Activated B cell treated with CpG ODN at 0.5 μM for 24 hours (primary cell): Measurements from ENCODE around the gene INO80D. TPM values are rescaled to one million over a fixed set of nuclear protein-coding genes. Genes with fewer than 3 reads are reported as not detected.

Source experiments
- ATAC-seq: fragments of 200-7000 bp; cut with Tn5 transposase; one replicate; pipeline ENCODE4 v1.10.0; 2021; ENCODE audit warnings: low read depth, mild to moderate bottlenecking, moderate library complexity
- CTCF ChIA-PET: fragments of 350-600 bp; sonication (Branson Sonifier 250); formaldehyde crosslinking; loops from one replicate; lab custom pipeline; 2021; ENCODE audit warnings: antibody characterized with exemption; lab: Charles Lee
- POLR2A ChIA-PET: fragments of 350-600 bp; sonication (Branson Sonifier 250); formaldehyde crosslinking; loops from one replicate; lab custom pipeline; 2021; ENCODE audit warnings: antibody characterized with exemption; lab: Charles Lee
- DNase-seq: peaks from one replicate; pipeline ENCODE4 v3.0.0; 2022
- H3K27ac Mint-ChIP-seq: one replicate; pipeline ENCODE4 v1.8.0; 2020; ENCODE audit warnings: mixed read lengths
- H3K27me3 Mint-ChIP-seq: one replicate; pipeline ENCODE4 v1.8.0; 2021; ENCODE audit warnings: mixed read lengths
- H3K36me3 Mint-ChIP-seq: one replicate; pipeline ENCODE4 v1.8.0; 2021; ENCODE audit warnings: low read depth, mixed read lengths
- H3K4me1 Mint-ChIP-seq: one replicate; pipeline ENCODE4 v1.8.0; 2021; ENCODE audit warnings: mixed read lengths
- H3K4me3 Mint-ChIP-seq: one replicate; pipeline ENCODE4 v1.8.0; 2020; ENCODE audit warnings: mild to moderate bottlenecking, mixed read lengths
- H3K9me3 Mint-ChIP-seq: one replicate; pipeline ENCODE4 v1.8.0; 2020; ENCODE audit warnings: mixed read lengths
- CTCF ChIP-seq: fragments of 200-600 bp; IDR thresholded peaks from one replicate; pipeline ENCODE4 v1.8.0; 2022; ENCODE audit warnings: antibody characterized with exemption, mild to moderate bottlenecking
- intact Hi-C: fragments of 100-400 bp; cut with micrococcal nuclease; formaldehyde crosslinking; loops from one replicate; pipeline ENCODE4 v1.15.1; 2024
- total RNA-seq: library from RNA; stranded (reverse); gene quantifications from 2 replicates; pipeline ENCODE4 v1.2.3, GENCODE V29; 2022

The INO80D gene
- total RNA-seq, 1 donor from 2014 or later, result 53.1 TPM

GRCh38 chr2:206115026-206115578 is 29.1 kb upstream of the INO80D start:
- H3K27me3 Mint-ChIP-seq, result no peaks in the 10 kb centered on the region
- ATAC-seq (no peak), DNase-seq (no peak)
- ChIA-PET CTCF (no interaction called here), POLR2A (no interaction called here)
- H3K9me3 Mint-ChIP-seq, result peaks cover 6% of the 10 kb centered on the region
- peaks cover 21% of the 10 kb centered on the region for H3K36me3 Mint-ChIP-seq
- intact Hi-C loops, result no loop called here
- no peak for TF ChIP-seq CTCF
- H3K27ac Mint-ChIP-seq, result no peak overlapping the region
- no peaks in the 10 kb centered on the region for H3K4me1 Mint-ChIP-seq
- H3K4me3 Mint-ChIP-seq, result no peak overlapping the region

- H3K9me3 Mint-ChIP-seq, result peaks cover 4% of the 10 kb centered on the region
- H3K27ac Mint-ChIP-seq, result no peak overlapping the region
- POLR2A ChIA-PET, result no interaction called here
- H3K4me1 Mint-ChIP-seq, result no peaks in the 10 kb centered on the region
- H3K4me3 Mint-ChIP-seq, result no peak overlapping the region
- no peak for DNase-seq
- CTCF ChIA-PET, result no interaction called here
- intact Hi-C loops, result no loop called here
- no peaks in the 10 kb centered on the region for H3K27me3 Mint-ChIP-seq
- TF ChIP-seq CTCF, result no peak
- H3K36me3 Mint-ChIP-seq, result peaks cover 14% of the 10 kb centered on the region
- no peak for ATAC-seq
Measured at GRCh38 chr2:206112846-206113547, 27.0 kb upstream of the INO80D start.

DNA sequence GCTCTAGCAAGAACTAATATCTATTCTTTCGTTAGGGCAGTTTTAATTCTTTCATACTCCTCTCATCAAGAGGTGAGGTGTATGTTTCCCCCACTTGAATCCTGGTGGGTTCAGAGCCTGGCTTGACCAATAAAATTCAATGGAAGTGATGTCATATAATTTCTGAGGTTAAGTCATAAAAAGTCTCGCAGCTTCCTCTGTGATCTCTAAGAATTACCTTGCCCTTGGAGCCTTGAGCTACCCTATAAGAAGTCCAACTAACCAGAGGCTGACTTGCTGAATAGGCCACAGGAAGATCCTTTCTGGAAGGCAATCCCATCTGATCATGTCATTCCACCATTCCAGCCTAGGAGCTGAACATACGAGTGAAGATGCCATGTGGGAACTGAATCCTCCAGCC is 26.1 kb upstream of the INO80D start:
- Mint-ChIP-seq H3K27me3 (no peaks in the 10 kb centered on the region), H3K4me1 (no peaks in the 10 kb centered on the region), H3K36me3 (peaks cover 14% of the 10 kb centered on the region), H3K27ac (no peak overlapping the region), H3K9me3 (peaks cover 4% of the 10 kb centered on the region), H3K4me3 (no peak overlapping the region)
- no peak for TF ChIP-seq CTCF
- intact Hi-C loops, result no loop called here
- DNase-seq (no peak), ATAC-seq (no peak)
- CTCF ChIA-PET, result no interaction called here
- POLR2A ChIA-PET, result no interaction called here

DNA sequence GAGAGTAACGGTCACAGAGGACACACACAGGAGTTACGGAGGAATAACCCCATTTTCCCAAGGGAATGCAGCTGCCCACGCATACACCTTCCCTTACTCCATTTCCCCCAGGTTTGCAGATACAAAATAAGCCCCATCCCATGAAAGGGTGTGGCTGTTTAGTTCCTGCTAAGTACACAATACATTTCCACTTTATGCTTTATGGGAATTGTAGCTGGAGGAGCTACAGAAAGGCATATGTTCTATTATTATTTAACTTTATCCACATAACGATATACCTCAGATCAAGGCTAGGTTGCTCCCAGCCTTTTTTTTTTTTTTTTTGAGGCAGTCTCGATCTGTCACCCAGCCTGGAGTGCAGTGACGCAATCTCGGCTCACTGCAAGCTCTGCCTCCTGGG is 22.7 kb upstream of the INO80D start:
- ATAC-seq (no peak), DNase-seq (no peak)
- intact Hi-C loops, result no loop called here
- H3K27ac Mint-ChIP-seq, result no peak overlapping the region
- TF ChIP-seq CTCF, result no peak
- ChIA-PET CTCF (no interaction called here), POLR2A (no interaction called here)
- H3K36me3 Mint-ChIP-seq, result no peaks in the 10 kb centered on the region
- no peaks in the 10 kb centered on the region for H3K4me1 Mint-ChIP-seq
- no peak overlapping the region for H3K4me3 Mint-ChIP-seq
- H3K27me3 Mint-ChIP-seq, result no peaks in the 10 kb centered on the region
- peaks cover 4% of the 10 kb centered on the region for H3K9me3 Mint-ChIP-seq

DNA sequence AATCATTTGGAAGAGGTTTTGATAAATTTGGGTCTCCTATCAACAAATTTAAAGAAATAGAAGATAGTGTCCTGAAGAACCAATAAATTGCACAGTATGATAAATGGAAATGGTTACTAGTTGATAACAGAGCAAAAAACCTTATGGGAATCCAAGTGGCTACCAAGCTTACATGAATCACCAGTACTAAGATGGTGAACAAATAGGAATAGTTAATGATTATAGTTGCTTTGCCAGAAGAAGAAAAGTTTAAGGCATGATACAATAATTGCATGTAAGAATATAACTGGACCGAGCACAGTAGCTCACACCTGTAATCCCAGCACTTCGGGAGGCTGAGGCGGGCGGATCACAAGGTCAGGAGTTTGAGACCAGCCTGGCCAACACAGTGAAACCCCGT is 19.6 kb upstream of the INO80D start:
- H3K4me3 Mint-ChIP-seq, result no peak overlapping the region
- POLR2A ChIA-PET, result no interaction called here
- H3K9me3 Mint-ChIP-seq, result no peaks in the 10 kb centered on the region
- no peaks in the 10 kb centered on the region for H3K27me3 Mint-ChIP-seq
- intact Hi-C loops, result no loop called here
- no peaks in the 10 kb centered on the region for H3K4me1 Mint-ChIP-seq
- H3K36me3 Mint-ChIP-seq, result no peaks in the 10 kb centered on the region
- no peak for ATAC-seq
- TF ChIP-seq CTCF, result no peak
- CTCF ChIA-PET, result no interaction called here
- no peak for DNase-seq
- H3K27ac Mint-ChIP-seq, result no peak overlapping the region
